Measurements from ENCODE around the gene SMKR1. TPM values are rescaled to one million over a fixed set of nuclear protein-coding genes. Genes with fewer than 3 reads are reported as not detected.

The SMKR1 gene
- total RNA-seq, 3 donors from 2014 or later, result not detected

GRCh38 chr7:129502708-129503685 lies 666 bp downstream of the SMKR1 start:
- intact Hi-C loops (cut with DNase I; ENCODE audit: low total_unique reads), result no loop called here
- Histone ChIP-seq H3K4me3 (peak overlapping the region; percentile 48 to 75 (median 53)), H3K36me3 (no peaks in the 10 kb centered on the region), H3K4me1 (no peaks in the 10 kb centered on the region), H3K9me3 (no peaks in the 10 kb centered on the region), H3K27ac (no peak overlapping the region), H3K27me3 (no peaks in the 10 kb centered on the region)
- TF ChIP-seq POLR2AphosphoS5 (IDR thresholded peaks at IDR 0.05) (no peak), CTCF (IDR thresholded peaks at IDR 0.05) (no peak), POLR2A (IDR thresholded peaks at IDR 0.05) (no peak)
- no peak for DNase-seq (ENCODE audit: low spot score in 2 of 2)

GRCh38 chr7:129503725-129504124 lies 1.4 kb downstream of the SMKR1 start:
- TF ChIP-seq POLR2A (IDR thresholded peaks at IDR 0.05) (no peak), CTCF (IDR thresholded peaks at IDR 0.05) (no peak), POLR2AphosphoS5 (IDR thresholded peaks at IDR 0.05) (no peak)
- intact Hi-C loops (cut with DNase I; ENCODE audit: low total_unique reads), result no loop called here

GRCh38 chr7:129512192-129512591 lies 9.9 kb downstream of the SMKR1 start:
- H3K4me3 ChIP-seq, result no peak overlapping the region
- H3K27ac ChIP-seq, result no peak overlapping the region
- no peaks in the 10 kb centered on the region for H3K4me1 ChIP-seq
- H3K9me3 ChIP-seq, result no peaks in the 10 kb centered on the region
- intact Hi-C loops (cut with DNase I; ENCODE audit: low total_unique reads), result no loop called here
- no peaks in the 10 kb centered on the region for H3K36me3 ChIP-seq
- TF ChIP-seq CTCF (IDR thresholded peaks at IDR 0.05) (no peak), POLR2AphosphoS5 (IDR thresholded peaks at IDR 0.05) (no peak), POLR2A (IDR thresholded peaks at IDR 0.05) (no peak)
- H3K27me3 ChIP-seq, result no peaks in the 10 kb centered on the region
- DNase-seq (ENCODE audit: low spot score in 2 of 2), result no peak

More at GRCh38 chr7:129503725-129504124, 1.4 kb downstream of the SMKR1 start:
- no peaks in the 10 kb centered on the region for H3K4me1 ChIP-seq
- H3K27me3 ChIP-seq, result no peaks in the 10 kb centered on the region
- no peak overlapping the region for H3K4me3 ChIP-seq
- H3K9me3 ChIP-seq, result no peaks in the 10 kb centered on the region
- no peak overlapping the region for H3K27ac ChIP-seq
- H3K36me3 ChIP-seq, result no peaks in the 10 kb centered on the region
- no peak for DNase-seq (ENCODE audit: low spot score in 2 of 2)

- no peaks in the 10 kb centered on the region for H3K4me1 ChIP-seq
- H3K4me3 ChIP-seq, result no peak overlapping the region
- H3K36me3 ChIP-seq, result no peaks in the 10 kb centered on the region
- H3K27ac ChIP-seq, result no peak overlapping the region
- H3K9me3 ChIP-seq, result no peaks in the 10 kb centered on the region
- no peak for TF ChIP-seq POLR2AphosphoS5 (IDR thresholded peaks at IDR 0.05)
- H3K27me3 ChIP-seq, result no peaks in the 10 kb centered on the region
- no peak for DNase-seq (ENCODE audit: low spot score in 2 of 2)
- intact Hi-C loops (cut with DNase I; ENCODE audit: low total_unique reads), result no loop called here
Measured at GRCh38 chr7:129513546-129513945, 11.2 kb downstream of the SMKR1 start.

GRCh38 chr7:129514683-129515082 lies 12.4 kb downstream of the SMKR1 start:
- Histone ChIP-seq H3K36me3 (no peaks in the 10 kb centered on the region), H3K4me1 (no peaks in the 10 kb centered on the region), H3K27ac (no peak overlapping the region), H3K9me3 (no peaks in the 10 kb centered on the region), H3K4me3 (no peak overlapping the region), H3K27me3 (no peaks in the 10 kb centered on the region)
- TF ChIP-seq POLR2A (IDR thresholded peaks at IDR 0.05), result no peak
- intact Hi-C loops (cut with DNase I; ENCODE audit: low total_unique reads), result no loop called here
- DNase-seq (ENCODE audit: low spot score in 2 of 2), result no peak

GRCh38 chr7:129515381-129515780 lies 13.1 kb downstream of the SMKR1 start:
- no peaks in the 10 kb centered on the region for H3K4me1 ChIP-seq
- DNase-seq (ENCODE audit: low spot score in 2 of 2), result no peak
- intact Hi-C loops (cut with DNase I; ENCODE audit: low total_unique reads), result no loop called here
- H3K27ac ChIP-seq, result no peak overlapping the region
- no peaks in the 10 kb centered on the region for H3K9me3 ChIP-seq
- no peaks in the 10 kb centered on the region for H3K27me3 ChIP-seq
- no peak for TF ChIP-seq POLR2AphosphoS5 (IDR thresholded peaks at IDR 0.05)
- no peak for TF ChIP-seq POLR2A (IDR thresholded peaks at IDR 0.05)
- TF ChIP-seq CTCF (IDR thresholded peaks at IDR 0.05), result no peak
- no peak overlapping the region for H3K4me3 ChIP-seq
- no peaks in the 10 kb centered on the region for H3K36me3 ChIP-seq
